HG02981 (cell line): Measurements from ENCODE around the gene TRABD2B.

Source experiments
- ATAC-seq: cut with Tn5 transposase; IDR thresholded peaks from one replicate; pipeline ENCODE4 v1.9.1; 2021; ENCODE audit warnings: mild to moderate bottlenecking, moderate library complexity; ENCODE audit not compliant: unreplicated experiment

The TRABD2B gene

GRCh38 chr1:47993881-47994625 lies 3.1 kb downstream of the TRABD2B start:
- ATAC-seq: no peak

GRCh38 chr1:47993416-47993740 lies 3.8 kb downstream of the TRABD2B start:
- no peak for ATAC-seq

- no peak for ATAC-seq
Measured at GRCh38 chr1:47992720-47993415, 4.3 kb downstream of the TRABD2B start.

GRCh38 chr1:47991673-47992072 lies 5.5 kb downstream of the TRABD2B start:
- ATAC-seq: no peak

- no peak for ATAC-seq
Measured at GRCh38 chr1:47991187-47991586, 6.0 kb downstream of the TRABD2B start.

GRCh38 chr1:47990286-47990685 lies 6.9 kb downstream of the TRABD2B start:
- no peak for ATAC-seq

GRCh38 chr1:47987601-47988000 lies 9.6 kb downstream of the TRABD2B start:
- ATAC-seq: no peak

GRCh38 chr1:47986761-47987200 lies 10.4 kb downstream of the TRABD2B start:
- ATAC-seq: no peak

GRCh38 chr1:47985018-47985417 lies 12.2 kb downstream of the TRABD2B start:
- no peak for ATAC-seq

- ATAC-seq: no peak
Measured at GRCh38 chr1:47984175-47984789, 12.9 kb downstream of the TRABD2B start.

- ATAC-seq: no peak
Measured at GRCh38 chr1:47983691-47984090, 13.5 kb downstream of the TRABD2B start.

- ATAC-seq: no peak
Measured at GRCh38 chr1:47981667-47982350, 15.4 kb downstream of the TRABD2B start.

- ATAC-seq: no peak
Measured at GRCh38 chr1:47980501-47980900, 16.7 kb downstream of the TRABD2B start.

- ATAC-seq: no peak
Measured at GRCh38 chr1:47979724-47980123, 17.5 kb downstream of the TRABD2B start.

- no peak for ATAC-seq
Measured at GRCh38 chr1:47978486-47978885, 18.7 kb downstream of the TRABD2B start.

- no peak for ATAC-seq
Measured at GRCh38 chr1:47976728-47977127, 20.5 kb downstream of the TRABD2B start.

GRCh38 chr1:47976267-47976666 lies 20.9 kb downstream of the TRABD2B start:
- ATAC-seq: no peak

GRCh38 chr1:47975302-47975921 lies 21.8 kb downstream of the TRABD2B start:
- no peak for ATAC-seq

- no peak for ATAC-seq
Measured at GRCh38 chr1:47972864-47973432, 24.2 kb downstream of the TRABD2B start.

GRCh38 chr1:47971385-47972160 lies 25.6 kb downstream of the TRABD2B start:
- ATAC-seq: no peak
